HG02943 (cell line): ENCODE results near the gene HIBADH.
A peak's percentile ranks its signal among the peaks of the same experiment; 100 is the strongest.
"Not testable (repeated sequence)": the region's sequence is repeated elsewhere in the genome, so short reads cannot be mapped to it uniquely, and the experiment has no call there.

Experiments used
- ATAC-seq: cut with Tn5 transposase; IDR thresholded peaks from one replicate; pipeline ENCODE4 v1.9.1; 2021; ENCODE audit warnings: mild to moderate bottlenecking, low read depth, moderate library complexity; ENCODE audit not compliant: unreplicated experiment

The HIBADH gene

DNA sequence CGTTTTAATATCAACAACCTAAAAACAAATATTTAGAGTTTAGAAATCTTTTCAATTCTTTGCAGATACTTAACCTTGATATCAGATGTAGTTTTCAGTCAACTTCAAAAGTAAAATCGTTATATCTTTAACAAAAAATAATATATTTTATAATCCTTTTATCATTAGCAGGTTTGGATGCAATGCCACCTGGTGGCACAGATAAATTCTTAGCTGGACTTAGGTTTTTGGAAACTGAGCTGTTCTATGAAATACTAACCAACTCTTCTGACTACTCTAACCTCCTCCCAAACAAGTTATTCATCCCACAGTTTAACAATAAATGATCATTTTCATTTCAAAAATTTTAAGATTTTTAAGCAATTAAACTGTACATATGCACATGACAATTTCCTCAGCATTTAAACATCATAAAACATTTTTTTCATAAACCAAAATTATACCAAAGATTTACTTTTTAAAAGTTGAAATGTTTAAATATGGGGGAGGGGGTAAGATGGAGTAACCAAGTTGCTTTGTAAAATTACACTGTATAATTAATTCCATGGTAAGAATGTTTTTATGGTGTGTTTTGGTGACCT, 56.9 kb downstream of the HIBADH start:
- no peak for ATAC-seq

DNA sequence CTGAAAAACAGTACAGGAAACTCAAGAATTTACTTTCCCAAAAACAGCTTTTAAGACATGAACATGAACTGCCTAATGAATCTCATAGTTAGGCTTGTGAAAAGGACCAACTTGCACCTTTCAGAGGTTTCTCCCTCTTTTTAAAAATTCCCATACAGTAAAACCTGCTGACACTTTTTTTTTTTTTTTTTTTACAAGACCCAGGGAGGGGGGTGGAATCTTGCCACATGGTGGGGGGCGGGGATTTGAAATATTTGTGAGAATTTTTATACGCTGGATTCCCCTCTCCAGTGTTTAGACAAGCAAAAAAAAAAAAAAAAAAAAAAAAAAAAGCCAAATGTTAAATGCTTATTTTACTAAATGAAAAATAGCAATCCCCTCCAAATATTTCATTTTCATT, 57.4 kb downstream of the HIBADH start:
- no peak for ATAC-seq

DNA sequence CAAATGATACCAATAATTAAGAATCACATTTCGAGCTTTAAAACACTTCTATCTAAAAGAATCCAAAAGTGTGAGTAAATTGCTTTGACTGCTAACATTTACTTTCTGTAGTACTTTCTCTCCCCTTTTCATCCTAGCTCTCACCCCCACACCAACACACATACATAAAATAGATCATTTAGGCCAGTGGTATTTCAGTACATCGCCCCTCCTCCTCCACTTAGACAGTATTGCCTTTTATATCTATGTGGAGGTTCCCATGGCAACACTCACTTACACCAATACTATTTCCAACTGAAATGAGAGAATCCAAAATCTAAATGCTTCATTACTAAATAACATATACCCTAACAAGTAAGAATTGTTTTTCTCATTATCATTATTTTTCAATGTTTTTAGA, 58.9 kb downstream of the HIBADH start:
- no peak for ATAC-seq

DNA sequence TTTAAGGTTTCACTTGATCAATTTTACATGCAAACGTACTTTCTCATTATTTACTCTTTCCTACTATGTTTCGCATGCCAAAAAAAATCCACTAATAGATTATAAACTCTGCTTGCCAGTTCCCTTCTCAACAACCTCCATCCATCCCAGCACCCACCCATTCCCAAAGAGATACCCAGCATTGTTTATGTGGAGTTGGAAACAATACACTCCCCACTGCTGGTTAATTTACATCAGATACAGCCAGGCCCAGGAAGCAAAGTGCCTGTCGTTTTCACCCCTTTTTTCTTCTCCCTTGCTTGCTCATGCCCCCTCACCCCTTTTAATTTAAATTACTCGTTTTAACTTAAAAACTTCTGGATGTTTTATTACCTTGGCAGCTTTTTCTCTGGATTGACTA, 59.9 kb downstream of the HIBADH start:
- no peak for ATAC-seq

DNA sequence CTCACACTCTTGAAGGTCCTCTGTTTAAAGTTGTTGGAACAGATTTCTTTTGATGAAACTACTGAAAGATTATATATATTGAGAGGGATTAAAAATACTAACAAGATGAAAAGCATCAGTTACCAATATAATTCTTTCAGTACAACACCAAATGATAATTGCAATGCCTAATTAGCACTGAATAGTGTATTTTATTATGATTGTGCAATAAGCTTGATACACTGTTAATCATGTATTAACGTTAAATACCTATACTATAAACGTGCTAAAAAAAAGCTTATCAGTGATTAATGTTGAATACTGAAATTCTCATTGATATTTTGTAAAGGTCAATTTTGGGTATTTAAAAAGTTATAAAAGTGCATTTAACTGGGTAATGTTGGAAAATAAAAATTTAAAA, 61.5 kb downstream of the HIBADH start:
- no peak for ATAC-seq

DNA sequence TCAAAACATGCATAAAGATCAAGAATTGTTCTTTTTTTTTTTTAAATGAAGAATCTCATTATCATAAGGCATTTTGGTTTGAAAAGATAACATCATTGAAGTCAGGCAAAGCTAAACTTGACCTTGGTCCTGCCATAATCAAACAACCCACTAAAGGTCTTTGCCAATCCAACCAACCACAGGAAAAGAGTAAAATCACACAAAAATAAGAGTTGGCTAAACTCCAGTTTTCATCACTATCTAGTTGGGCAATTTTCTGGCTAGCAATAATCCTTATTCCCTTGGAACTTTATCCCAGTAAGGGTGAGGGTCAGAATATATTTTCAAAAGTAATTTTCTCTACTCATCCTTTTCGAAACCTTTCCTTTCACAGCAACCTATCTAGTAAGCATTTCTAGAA, 62.4 kb downstream of the HIBADH start:
- ATAC-seq = no peak

DNA sequence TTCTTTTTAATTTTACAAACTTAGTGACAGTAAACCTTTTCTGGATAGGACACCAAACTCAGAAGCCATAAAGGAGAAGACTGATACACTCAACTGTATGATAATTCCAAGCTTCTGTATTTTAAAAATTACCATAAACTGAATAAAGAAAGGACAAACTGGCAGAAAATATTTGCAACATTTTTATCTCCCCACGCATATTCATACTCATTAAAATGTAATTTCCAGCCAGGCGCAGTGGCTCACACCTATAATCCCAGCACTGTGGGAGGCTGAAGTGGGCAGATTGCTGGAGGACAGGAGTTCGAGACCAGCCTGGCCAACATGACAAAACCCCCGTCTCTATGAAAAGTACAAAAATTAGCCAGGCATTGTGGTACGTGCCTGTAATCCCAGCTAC, 67.7 kb downstream of the HIBADH start:
- no peak for ATAC-seq

DNA sequence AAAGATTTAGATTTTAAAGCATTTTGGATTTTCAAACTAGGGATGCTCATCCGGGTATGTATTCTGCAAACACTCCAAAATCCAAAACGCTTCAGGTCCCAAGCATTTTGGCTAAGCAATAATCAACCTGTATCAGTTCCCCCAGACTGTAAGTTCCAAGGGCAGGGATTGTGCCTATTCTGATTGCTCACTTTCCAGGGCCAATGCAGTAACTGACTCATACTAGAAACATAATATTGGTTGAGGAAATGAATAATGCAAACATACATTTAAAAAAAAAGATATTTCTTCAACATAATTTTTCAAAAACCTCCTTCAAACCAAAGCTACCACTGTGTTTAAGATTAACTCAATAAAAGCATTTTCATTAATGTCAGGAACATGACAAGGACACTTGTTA, 69.5 kb downstream of the HIBADH start:
- no peak for ATAC-seq

DNA sequence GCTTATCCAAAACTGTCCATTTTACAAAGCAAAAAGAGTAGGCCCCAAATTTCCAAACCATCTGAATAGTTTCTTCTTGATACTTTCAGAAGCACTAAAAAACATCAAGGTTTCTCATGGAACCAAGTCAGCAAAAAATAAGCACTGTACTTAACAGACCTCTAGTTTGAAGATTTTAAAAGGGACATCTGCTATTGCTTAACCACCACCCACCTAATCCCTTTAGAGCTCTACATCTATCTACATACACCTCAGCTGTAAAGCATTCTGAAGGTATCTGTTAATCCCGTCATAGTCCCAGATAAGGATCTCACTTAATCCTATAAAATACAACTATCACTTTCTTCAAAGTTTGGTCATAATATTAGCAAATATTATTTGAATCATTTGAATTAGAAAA, 72.3 kb downstream of the HIBADH start:
- ATAC-seq = no peak

DNA sequence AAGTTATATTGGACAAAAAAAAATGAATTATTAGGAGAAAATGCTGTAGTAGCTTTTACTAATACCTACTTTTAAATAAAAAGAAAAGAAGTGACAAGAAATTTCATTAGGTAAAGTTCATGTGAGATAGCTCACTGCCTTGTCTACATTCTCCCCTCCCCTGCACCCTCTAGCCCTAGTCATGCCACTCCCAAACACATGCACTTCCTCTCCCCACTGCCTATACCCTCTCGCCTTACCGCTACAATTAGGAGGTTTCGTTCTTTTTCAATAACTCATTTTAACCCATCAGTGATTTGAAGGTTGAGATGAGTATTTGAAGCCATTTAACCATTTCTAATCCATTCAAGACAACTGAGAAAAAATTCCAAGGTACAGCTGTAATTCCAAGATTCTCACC, 75.3 kb downstream of the HIBADH start:
- no peak for ATAC-seq

DNA sequence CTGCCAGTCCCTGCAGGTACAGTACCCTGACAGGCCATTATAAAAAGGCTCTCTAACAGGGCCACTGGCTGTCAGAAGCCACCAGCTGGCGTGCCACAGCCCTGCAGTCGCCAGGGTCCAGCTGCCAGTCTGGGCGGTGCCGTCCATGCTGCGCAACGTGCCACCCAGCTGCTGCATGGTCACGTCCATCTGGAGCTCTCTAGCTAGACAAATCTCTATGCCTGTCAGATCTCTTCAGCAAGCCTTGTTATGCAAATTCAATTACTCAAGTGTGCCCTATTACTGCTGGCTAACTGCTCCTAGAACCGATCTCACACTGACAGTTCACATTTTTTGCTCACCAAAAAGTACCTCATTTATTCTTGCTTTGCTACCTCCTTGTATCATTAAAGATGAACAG, 75.9 kb downstream of the HIBADH start:
- peak; percentile 95 for ATAC-seq

DNA sequence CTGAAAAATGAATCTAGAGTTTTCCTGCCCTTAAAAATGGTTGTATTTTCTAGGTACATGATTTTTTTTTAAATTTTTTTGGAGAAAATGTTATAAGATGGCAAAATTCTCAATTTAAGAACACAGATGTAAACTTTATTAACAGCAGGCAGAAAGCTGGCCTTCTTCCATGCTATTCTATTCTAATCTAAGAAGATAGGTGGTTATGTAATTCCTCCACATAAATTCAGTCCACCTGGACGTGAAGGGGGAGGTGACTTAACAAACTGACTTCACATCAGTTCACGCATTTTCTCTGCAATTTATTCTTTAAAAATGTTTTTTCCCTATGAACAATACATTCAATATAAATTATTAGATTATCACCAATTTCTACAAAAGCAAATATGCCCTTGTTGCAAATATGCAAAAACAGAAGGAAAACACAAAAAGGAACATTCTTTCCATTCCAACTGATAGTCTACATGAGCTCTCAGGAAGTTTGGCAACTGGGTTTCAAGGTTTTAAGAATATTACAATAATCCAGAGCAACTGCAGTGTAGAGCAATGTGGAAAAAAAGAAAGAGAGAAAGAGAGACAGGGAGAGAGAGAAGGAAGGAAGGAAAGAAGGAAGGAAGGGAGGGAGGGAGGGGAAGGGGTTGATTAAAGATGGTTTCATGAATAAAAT, 76.8 kb downstream of the HIBADH start:
- no peak for ATAC-seq

DNA sequence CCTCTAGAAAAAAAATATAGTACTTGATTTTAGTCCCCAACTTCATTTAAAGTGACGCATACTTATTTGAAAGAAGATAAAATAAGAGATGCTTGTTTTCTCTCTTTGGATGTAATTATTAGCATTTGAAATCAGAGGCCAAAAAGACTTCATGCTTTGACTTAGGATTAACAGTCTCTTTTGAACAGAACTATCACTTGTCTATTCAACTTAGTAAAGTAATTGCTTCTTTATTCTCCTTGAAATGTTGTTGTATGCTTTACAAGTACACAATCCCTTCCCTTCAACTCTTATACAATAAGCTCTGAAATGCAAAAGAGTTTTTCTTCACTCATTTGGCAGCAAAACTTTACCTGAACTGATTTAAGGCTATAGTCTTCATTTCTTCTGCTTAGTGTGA, 80.8 kb downstream of the HIBADH start:
- no peak for ATAC-seq

DNA sequence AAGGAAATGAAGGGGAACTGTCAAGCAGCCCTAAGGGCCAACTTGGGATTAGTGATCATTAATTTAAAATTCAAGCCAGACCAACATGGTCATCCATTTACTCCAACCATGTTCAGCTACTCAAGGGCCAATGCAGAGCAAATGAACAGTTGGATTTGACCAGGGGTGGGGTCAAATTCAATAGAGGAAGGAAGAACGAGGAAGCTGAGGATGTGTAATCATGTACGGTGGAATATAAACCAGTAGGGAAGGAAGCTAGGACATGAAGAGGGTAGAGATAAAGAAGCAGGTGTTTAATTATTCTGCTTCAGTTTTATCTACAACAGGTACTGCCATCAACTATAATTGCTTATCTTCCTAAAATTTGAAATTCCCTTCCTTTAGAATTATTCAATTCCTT, 81.6 kb downstream of the HIBADH start:
- ATAC-seq = no peak

DNA sequence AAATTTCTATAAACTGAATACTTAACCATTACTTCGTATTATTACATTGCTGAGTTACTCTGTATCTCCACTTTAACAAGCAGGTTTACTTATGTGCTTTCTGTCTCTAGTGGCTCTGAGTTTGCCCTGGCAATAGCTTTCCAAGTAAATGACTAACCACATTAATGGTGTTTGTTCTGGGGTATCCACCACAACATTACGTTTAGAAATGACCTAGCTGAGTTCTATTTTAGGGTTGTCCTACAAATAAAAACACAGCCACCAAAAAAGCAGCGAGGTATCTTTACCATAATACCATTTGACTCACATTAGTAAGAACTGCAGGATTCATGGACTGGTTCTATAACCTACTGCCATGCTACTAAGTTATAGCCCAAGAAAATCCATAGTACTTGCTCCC, 83.1 kb downstream of the HIBADH start:
- no peak for ATAC-seq

DNA sequence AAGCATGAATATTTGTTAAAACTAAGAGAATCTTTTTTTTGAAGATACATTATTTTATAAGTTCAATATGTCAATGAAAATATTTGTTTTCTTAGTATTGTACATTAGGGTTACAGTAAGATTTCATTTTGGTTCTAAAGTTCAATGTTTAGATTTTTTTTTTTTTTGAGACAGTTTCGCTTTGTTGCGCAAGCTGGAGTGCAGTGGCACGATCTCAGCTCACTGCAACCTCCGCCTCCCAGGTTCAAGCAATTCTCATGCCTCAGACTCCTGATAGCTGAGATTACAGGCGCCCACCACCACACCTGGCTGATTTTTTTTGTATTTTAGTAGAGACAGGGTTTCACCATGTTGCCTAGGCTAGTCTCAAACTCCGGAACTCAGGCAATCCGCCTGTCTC, 84.5 kb downstream of the HIBADH start:
- ATAC-seq = not testable (repeated sequence)

DNA sequence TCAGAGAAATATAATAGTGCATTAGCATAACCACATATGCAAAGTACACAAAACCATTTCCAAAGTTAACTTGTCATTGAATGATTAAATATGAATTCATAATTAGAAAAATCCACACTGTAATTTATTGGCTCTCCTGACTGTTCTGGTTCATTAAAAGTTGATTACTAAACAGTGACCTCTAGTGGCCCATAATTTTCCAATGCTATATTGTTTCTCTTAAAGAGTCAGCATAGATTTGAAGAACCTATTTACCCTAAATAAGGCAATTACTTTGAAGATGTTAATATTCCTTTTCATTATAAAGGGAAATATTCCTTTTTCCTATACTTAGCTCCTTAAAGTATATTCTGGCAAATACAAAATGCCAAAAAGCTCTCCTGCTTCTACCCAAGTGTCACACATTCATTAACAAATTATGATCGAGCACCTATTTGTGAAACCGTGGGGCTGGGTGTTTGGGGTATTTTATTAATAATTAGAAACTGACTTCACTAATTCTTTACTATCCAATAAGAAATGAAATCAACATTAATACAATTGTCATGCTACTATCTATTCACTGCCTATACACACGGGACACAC, 86.2 kb downstream of the HIBADH start:
- no peak for ATAC-seq

DNA sequence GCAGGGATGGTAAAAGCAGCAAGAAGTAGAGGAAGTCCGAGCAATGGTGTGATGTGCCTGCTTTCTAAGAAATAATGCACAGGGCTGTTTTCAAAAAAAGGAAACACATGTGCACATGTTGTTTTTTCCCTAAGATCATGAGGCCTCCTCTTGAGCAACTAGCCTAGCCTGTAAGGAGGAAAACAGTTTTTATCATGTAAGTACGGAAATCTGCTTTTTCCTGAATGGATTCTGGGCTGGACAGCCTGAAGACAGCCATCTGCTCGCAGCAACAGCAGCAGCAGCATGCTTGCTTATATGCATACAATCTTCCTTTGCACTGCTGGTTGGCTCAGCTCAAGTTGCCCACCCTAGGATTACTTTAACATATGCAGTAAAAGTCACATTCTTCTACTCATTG, 87.1 kb downstream of the HIBADH start:
- ATAC-seq = no peak

DNA sequence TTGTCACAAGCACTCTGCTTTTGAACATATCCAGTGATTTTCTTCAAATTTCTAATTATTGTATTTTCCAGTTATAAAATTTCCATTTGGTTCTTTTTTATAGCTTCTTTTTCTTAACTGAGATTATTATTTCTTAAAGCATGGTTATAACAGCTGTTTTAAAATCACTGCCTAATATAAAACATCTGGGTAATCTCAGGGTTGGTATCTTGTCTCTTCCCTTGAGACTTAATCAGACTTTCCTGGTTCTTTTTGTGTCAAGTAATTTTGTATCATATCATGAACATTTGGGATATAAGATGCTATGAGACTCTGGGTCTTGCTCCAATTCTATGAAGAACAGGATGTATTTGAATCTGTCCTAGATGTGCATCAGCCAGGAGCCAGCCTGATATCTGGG, 93.6 kb downstream of the HIBADH start:
- ATAC-seq = no peak

DNA sequence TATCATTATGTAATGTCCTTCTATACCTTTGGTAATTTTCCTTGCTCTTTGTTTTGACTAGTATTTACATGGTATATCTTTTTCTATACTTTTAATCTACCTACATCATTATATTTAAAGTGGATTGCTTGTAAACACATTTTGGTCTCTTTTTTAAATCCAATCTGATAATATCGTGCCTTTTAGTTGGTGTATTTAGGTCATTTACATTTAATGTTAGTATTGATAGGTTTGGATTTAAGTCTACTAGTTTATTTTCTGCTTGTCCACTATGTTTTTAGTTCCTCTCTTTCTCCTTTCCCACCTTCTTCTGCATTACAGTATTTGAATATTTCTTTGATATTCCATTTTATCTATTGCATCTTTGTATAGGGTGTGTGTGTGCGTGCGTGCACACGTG, 95.4 kb downstream of the HIBADH start:
- ATAC-seq = no peak

DNA sequence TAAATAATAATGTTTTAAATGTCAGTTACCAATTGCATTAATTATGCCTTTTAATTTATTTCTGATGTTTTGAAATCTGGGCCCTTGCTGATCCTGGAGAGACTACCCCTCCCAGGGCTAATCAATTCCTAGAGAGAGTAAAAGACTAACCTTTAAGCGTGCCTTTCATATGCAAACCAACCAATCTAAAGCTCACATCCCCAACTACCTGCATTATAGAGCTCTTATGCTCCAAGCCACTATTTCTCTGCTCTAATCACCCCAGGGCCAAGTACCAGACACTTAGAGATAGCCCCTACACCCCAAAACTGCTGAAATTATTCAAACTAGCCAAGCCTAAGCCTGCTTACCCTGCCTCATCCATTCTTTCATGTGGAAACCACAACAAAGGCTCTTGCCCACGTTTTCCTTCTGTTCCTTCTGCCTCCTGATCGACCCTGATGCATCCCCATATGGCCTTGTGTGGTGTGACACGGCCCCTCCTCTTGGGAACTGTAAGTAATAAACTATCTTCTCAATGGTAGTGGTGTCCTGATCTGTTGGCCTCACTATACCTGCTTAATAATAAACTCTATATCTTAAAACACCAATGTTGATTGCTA, 97.7 kb downstream of the HIBADH start:
- no peak for ATAC-seq

DNA sequence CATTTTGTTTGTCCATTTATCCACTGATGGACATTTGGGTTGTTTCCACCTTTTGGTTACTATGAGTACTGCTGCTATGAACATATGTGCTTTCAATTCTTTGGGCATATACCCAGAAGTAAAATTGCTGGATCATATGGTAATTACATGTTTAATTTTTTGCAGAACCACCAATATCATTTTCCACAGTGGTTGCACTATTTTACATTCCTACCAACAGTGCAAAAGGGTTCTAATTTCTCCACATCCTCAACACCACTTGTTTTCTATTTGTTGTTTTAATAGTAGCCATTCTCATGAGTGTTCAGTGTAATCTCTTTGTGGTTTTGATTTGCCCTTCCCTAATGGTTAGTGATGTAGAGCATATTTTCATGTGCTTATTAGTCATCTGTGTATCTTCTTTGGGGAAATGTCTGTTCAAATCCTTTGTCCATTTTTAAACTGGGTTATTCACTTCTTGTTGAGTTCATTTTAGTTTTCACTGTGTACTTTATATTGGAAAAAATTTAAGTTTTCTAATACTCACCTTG, 101.9 kb downstream of the HIBADH start:
- no peak for ATAC-seq
